ENCODE data around the gene TRIP13.

Gene TRIP13

GRCh38 chr5:909086-909485 lies 16.4 kb downstream of the TRIP13 start:
- no peak for TF ChIP-seq EZH2phosphoT487 (IDR thresholded peaks at IDR 0.05; ENCODE audit: low read depth)
- no peak for TF ChIP-seq CTCF (IDR thresholded peaks at IDR 0.05; ENCODE audit: low read depth, low read length)
- Histone ChIP-seq H2AFZ (ENCODE audit: low read depth, low read length) (no peak overlapping the region), H3K4me1 (ENCODE audit: low read length) (no peaks in the 10 kb centered on the region), H3K9me3 (ENCODE audit: insufficient read depth, low read length) (no peaks in the 10 kb centered on the region), H3K4me3 (ENCODE audit: low read length) (no peak overlapping the region), H4K20me1 (ENCODE audit: insufficient read depth, low read length) (no peaks in the 10 kb centered on the region), H3K4me2 (ENCODE audit: low read length) (no peak overlapping the region), H3K27me3 (ENCODE audit: low read depth, low read length) (no peaks in the 10 kb centered on the region), H3K27ac (ENCODE audit: low read length) (no peak overlapping the region), H3K79me2 (ENCODE audit: low read length) (no peaks in the 10 kb centered on the region), H3K36me3 (replicated peaks; ENCODE audit: low read depth, low read length) (peaks cover 17% of the 10 kb centered on the region), H3K9ac (ENCODE audit: low read length) (no peak overlapping the region)

GRCh38 chr5:909994-910768 lies 17.5 kb downstream of the TRIP13 start:
- Histone ChIP-seq H3K4me1 (ENCODE audit: low read length) (no peaks in the 10 kb centered on the region), H3K79me2 (ENCODE audit: low read length) (no peaks in the 10 kb centered on the region), H3K9me3 (ENCODE audit: insufficient read depth, low read length) (no peaks in the 10 kb centered on the region), H3K27me3 (ENCODE audit: low read depth, low read length) (no peaks in the 10 kb centered on the region), H3K4me3 (ENCODE audit: low read length) (no peak overlapping the region), H3K9ac (ENCODE audit: low read length) (no peak overlapping the region), H2AFZ (ENCODE audit: low read depth, low read length) (no peak overlapping the region), H3K36me3 (replicated peaks; ENCODE audit: low read depth, low read length) (peaks cover 9% of the 10 kb centered on the region), H3K27ac (ENCODE audit: low read length) (no peak overlapping the region), H3K4me2 (ENCODE audit: low read length) (no peak overlapping the region), H4K20me1 (ENCODE audit: insufficient read depth, low read length) (no peaks in the 10 kb centered on the region)
- no peak for TF ChIP-seq EZH2phosphoT487 (IDR thresholded peaks at IDR 0.05; ENCODE audit: low read depth)
- TF ChIP-seq CTCF (IDR thresholded peaks at IDR 0.05; ENCODE audit: low read depth, low read length) = no peak

- no peaks in the 10 kb centered on the region for H3K79me2 ChIP-seq (ENCODE audit: low read length)
- no peaks in the 10 kb centered on the region for H3K4me1 ChIP-seq (ENCODE audit: low read length)
- no peaks in the 10 kb centered on the region for H3K9me3 ChIP-seq (ENCODE audit: insufficient read depth, low read length)
- H3K9ac ChIP-seq (ENCODE audit: low read length) = no peak overlapping the region
- H3K4me3 ChIP-seq (ENCODE audit: low read length) = no peak overlapping the region
- H2AFZ ChIP-seq (ENCODE audit: low read depth, low read length) = no peak overlapping the region
- peaks cover 6% of the 10 kb centered on the region for H3K36me3 ChIP-seq (replicated peaks; ENCODE audit: low read depth, low read length)
- no peak for TF ChIP-seq CTCF (IDR thresholded peaks at IDR 0.05; ENCODE audit: low read depth, low read length)
- TF ChIP-seq EZH2phosphoT487 (IDR thresholded peaks at IDR 0.05; ENCODE audit: low read depth) = no peak
- no peaks in the 10 kb centered on the region for H4K20me1 ChIP-seq (ENCODE audit: insufficient read depth, low read length)
- no peaks in the 10 kb centered on the region for H3K27me3 ChIP-seq (ENCODE audit: low read depth, low read length)
- H3K4me2 ChIP-seq (ENCODE audit: low read length) = no peak overlapping the region
- H3K27ac ChIP-seq (ENCODE audit: low read length) = no peak overlapping the region
Observed at GRCh38 chr5:910769-911160, 18.1 kb downstream of the TRIP13 start.

- H3K4me2 ChIP-seq (ENCODE audit: low read length) = no peak overlapping the region
- no peak overlapping the region for H3K9ac ChIP-seq (ENCODE audit: low read length)
- H3K36me3 ChIP-seq (replicated peaks; ENCODE audit: low read depth, low read length) = peaks cover 6% of the 10 kb centered on the region
- H4K20me1 ChIP-seq (ENCODE audit: insufficient read depth, low read length) = no peaks in the 10 kb centered on the region
- no peak overlapping the region for H3K27ac ChIP-seq (ENCODE audit: low read length)
- TF ChIP-seq CTCF (IDR thresholded peaks at IDR 0.05; ENCODE audit: low read depth, low read length) (no peak), EZH2phosphoT487 (IDR thresholded peaks at IDR 0.05; ENCODE audit: low read depth) (no peak)
- H3K9me3 ChIP-seq (ENCODE audit: insufficient read depth, low read length) = no peaks in the 10 kb centered on the region
- H3K4me3 ChIP-seq (ENCODE audit: low read length) = no peak overlapping the region
- no peaks in the 10 kb centered on the region for H3K4me1 ChIP-seq (ENCODE audit: low read length)
- H3K27me3 ChIP-seq (ENCODE audit: low read depth, low read length) = no peaks in the 10 kb centered on the region
- no peaks in the 10 kb centered on the region for H3K79me2 ChIP-seq (ENCODE audit: low read length)
- H2AFZ ChIP-seq (ENCODE audit: low read depth, low read length) = no peak overlapping the region
Observed at GRCh38 chr5:911601-912000, 18.9 kb downstream of the TRIP13 start.
